Tibial nerve (tissue), 4 donors: ENCODE results near the gene RB1. TPM values are rescaled to one million over a fixed set of nuclear protein-coding genes. Genes with fewer than 3 reads are reported as not detected.

Experiments
- DNase-seq, 2 donors: peaks; one replicate each; pipeline ENCODE4 v3.0.0-alpha.2; 2019; ENCODE audit warnings: low spot score in 2 of 2
- H3K27ac ChIP-seq, 4 donors: fragments of 200-600 bp; sonication (generic) in 3 of 4; one replicate each; pipeline ENCODE4 v1.5.1; 2017 to 2019; ENCODE audit warnings: mild to moderate bottlenecking in 1 of 4
- H3K27me3 ChIP-seq, 2 donors: fragments of 200-600 bp; sonication (generic) in 1 of 2; one replicate each; pipeline versions ENCODE4 v1.5.1 to v1.6.0; 2017 to 2019
- H3K36me3 ChIP-seq, 3 donors: fragments of 200-600 bp; sonication (generic); one replicate each; pipeline ENCODE4 v1.5.1; 2018 to 2019
- H3K4me1 ChIP-seq, 4 donors: fragments of 200-600 bp; sonication (generic) in 3 of 4; one replicate each; pipeline ENCODE4 v1.5.1; 2017 to 2019
- H3K4me3 ChIP-seq, 4 donors: fragments of 200-600 bp; sonication (generic) in 3 of 4; one replicate each; pipeline ENCODE4 v1.5.1; 2017 to 2019; ENCODE audit warnings: mild to moderate bottlenecking in 1 of 4, moderate library complexity in 1 of 4
- H3K9me3 ChIP-seq, 4 donors: fragments of 200-600 bp; sonication (generic) in 3 of 4; one replicate each; pipeline ENCODE4 v1.5.1; 2017 to 2019
- CTCF ChIP-seq, 5 experiments: fragments of 200-600 bp in 3 of 5; fragments of 450-650 bp in 2 of 5; sonication (generic) in 3 of 5; IDR thresholded peaks; one replicate each; pipeline ENCODE4 v1.5.1; 2016 to 2019; ENCODE audit warnings: antibody characterized with exemption in 5 of 5, mild to moderate bottlenecking in 3 of 5, moderate library complexity in 2 of 5
- EP300 ChIP-seq, 2 donors: sonication (generic); formaldehyde crosslinking; IDR thresholded peaks; one replicate each; pipeline ENCODE4 v1.6.1; 2017; ENCODE audit warnings: antibody characterized with exemption in 2 of 2, mild to moderate bottlenecking in 1 of 2
- POLR2A ChIP-seq, 2 donors: fragments of 450-650 bp; IDR thresholded peaks; one replicate each; pipeline ENCODE4 v1.6.1; 2017; ENCODE audit warnings: antibody characterized with exemption in 2 of 2, mild to moderate bottlenecking in 2 of 2, moderate library complexity in 2 of 2
- WGBS, 2 donors: methylation state at CpG; one replicate each; pipeline ENCODE4 v1.1.5; 2018; 5-methylcytosine and 5-hydroxymethylcytosine counted together
- total RNA-seq, 4 donors: library from RNA; depleted of rRNA; stranded (reverse); fragments of >200 nt; gene quantifications; one replicate each; pipeline ENCODE4 v1.1.0, GENCODE V29; 2016

RB1 gene
- total RNA-seq, 4 donors from 2014 or later, result 31.0 to 59.7 (median 45.1) TPM

- H3K9me3 ChIP-seq, result peaks cover 0 to 40% (median 5%) of the 10 kb centered on the region in 4 donors
- TF ChIP-seq EP300 (IDR thresholded peaks at IDR 0.05) (no peak), CTCF (IDR thresholded peaks at IDR 0.05) (no peak)
- no peak for DNase-seq
- H3K4me1 ChIP-seq, result peaks cover 0 to 13% (median 0%) of the 10 kb centered on the region in 4 donors
- H3K4me3 ChIP-seq, result peak overlapping the region in 3 of 4 donors; percentile 7 to 31 (median 31)
- 73 to 78% methylated on average over 27 to 28 of the region's 28 CpGs for WGBS, 2 donors
- H3K36me3 ChIP-seq, result peaks cover 0 to 61% (median 3%) of the 10 kb centered on the region in 3 donors
- no peaks in the 10 kb centered on the region for H3K27me3 ChIP-seq
- no peak overlapping the region for H3K27ac ChIP-seq
Measured at GRCh38 chr13:48318377-48318811, 14.8 kb downstream of the RB1 start.

GRCh38 chr13:48318821-48319511 is 15.4 kb downstream of the RB1 start:
- no peak for DNase-seq
- Histone ChIP-seq H3K4me3 (peak overlapping the region in 2 of 4 donors; percentile 15 to 31), H3K4me1 (peaks cover 0 to 13% (median 0%) of the 10 kb centered on the region in 4 donors), H3K27ac (no peak overlapping the region), H3K36me3 (peaks cover 0 to 58% (median 3%) of the 10 kb centered on the region in 3 donors), H3K9me3 (peaks cover 0 to 40% (median 5%) of the 10 kb centered on the region in 4 donors), H3K27me3 (no peaks in the 10 kb centered on the region)
- WGBS, 2 donors, result 72 to 82% methylated on average over 34 to 45 of the region's 47 CpGs
- TF ChIP-seq CTCF (IDR thresholded peaks at IDR 0.05) (no peak), POLR2A (IDR thresholded peaks at IDR 0.05) (no peak), EP300 (IDR thresholded peaks at IDR 0.05) (no peak)

GRCh38 chr13:48319531-48320398 is 16.2 kb downstream of the RB1 start:
- no peak for DNase-seq
- H3K4me1 ChIP-seq, result peaks cover 0 to 13% (median 0%) of the 10 kb centered on the region in 4 donors
- no peak for TF ChIP-seq POLR2A (IDR thresholded peaks at IDR 0.05)
- TF ChIP-seq CTCF (IDR thresholded peaks at IDR 0.05), result no peak
- TF ChIP-seq EP300 (IDR thresholded peaks at IDR 0.05), result no peak
- H3K27ac ChIP-seq, result no peak overlapping the region
- WGBS, 2 donors, result 84 to 86% methylated on average over 48 of the region's 48 CpGs
- peaks cover 0 to 57% (median 3%) of the 10 kb centered on the region in 3 donors for H3K36me3 ChIP-seq
- no peaks in the 10 kb centered on the region for H3K27me3 ChIP-seq
- peaks cover 0 to 40% (median 5%) of the 10 kb centered on the region in 4 donors for H3K9me3 ChIP-seq
- H3K4me3 ChIP-seq, result peak overlapping the region in 2 of 4 donors; percentile 15 to 31

GRCh38 chr13:48320399-48320790 is 16.8 kb downstream of the RB1 start:
- no peak overlapping the region for H3K27ac ChIP-seq
- 87 to 88% methylated on average over 20 of the region's 20 CpGs for WGBS, 2 donors
- peak overlapping the region in 1 of 4 donors; percentile 31 for H3K4me3 ChIP-seq
- H3K36me3 ChIP-seq, result peaks cover 0 to 57% (median 3%) of the 10 kb centered on the region in 3 donors
- peaks cover 0 to 40% (median 5%) of the 10 kb centered on the region in 4 donors for H3K9me3 ChIP-seq
- peaks cover 0 to 13% (median 0%) of the 10 kb centered on the region in 4 donors for H3K4me1 ChIP-seq
- H3K27me3 ChIP-seq, result no peaks in the 10 kb centered on the region
- no peak for TF ChIP-seq EP300 (IDR thresholded peaks at IDR 0.05)
- no peak for TF ChIP-seq POLR2A (IDR thresholded peaks at IDR 0.05)
- TF ChIP-seq CTCF (IDR thresholded peaks at IDR 0.05), result no peak
- DNase-seq, result no peak
